ENCODE data around the gene STARD8.
"Not testable (repeated sequence)": the region's sequence is repeated elsewhere in the genome, so short reads cannot be mapped to it uniquely, and the experiment has no call there.

Gene STARD8

DNA sequence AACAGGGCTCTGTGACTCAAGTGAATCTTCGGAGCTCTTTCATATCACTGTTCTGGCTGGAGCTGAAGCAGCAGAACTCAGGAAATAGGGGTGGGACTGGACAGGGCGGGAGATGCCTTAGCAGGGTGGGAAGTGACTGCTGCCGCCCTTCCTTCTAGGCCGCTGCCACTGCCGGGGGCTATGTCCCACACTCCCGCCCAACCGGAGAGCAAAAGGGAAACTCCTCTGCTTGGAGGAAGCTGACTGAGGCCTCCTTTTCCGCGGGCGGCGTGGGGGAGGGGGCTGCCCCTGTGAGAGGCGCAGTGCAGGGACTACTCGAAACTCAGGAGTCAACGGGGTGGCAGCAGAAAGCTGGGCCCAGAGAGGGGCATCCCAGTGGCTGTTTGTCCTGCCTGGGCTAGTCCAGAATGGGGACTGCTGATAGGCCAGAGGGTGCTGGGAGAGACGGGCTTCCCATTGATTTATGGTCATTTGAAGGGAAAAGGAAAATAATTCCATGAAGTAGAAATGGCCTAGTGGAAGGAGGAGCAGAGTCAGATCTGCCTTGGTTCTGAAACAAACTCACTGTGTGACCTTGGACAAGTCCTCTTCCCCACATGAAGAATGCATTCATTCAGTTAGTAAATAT lies 36.9 kb downstream of the STARD8 start:
- no peak overlapping the region for H3K4me3 ChIP-seq
- no peak for DNase-seq (ENCODE audit: low spot score)
- H3K27ac ChIP-seq, result peak overlapping the region in 1 of 2 donors; percentile 52
- TF ChIP-seq, protein P1, sequence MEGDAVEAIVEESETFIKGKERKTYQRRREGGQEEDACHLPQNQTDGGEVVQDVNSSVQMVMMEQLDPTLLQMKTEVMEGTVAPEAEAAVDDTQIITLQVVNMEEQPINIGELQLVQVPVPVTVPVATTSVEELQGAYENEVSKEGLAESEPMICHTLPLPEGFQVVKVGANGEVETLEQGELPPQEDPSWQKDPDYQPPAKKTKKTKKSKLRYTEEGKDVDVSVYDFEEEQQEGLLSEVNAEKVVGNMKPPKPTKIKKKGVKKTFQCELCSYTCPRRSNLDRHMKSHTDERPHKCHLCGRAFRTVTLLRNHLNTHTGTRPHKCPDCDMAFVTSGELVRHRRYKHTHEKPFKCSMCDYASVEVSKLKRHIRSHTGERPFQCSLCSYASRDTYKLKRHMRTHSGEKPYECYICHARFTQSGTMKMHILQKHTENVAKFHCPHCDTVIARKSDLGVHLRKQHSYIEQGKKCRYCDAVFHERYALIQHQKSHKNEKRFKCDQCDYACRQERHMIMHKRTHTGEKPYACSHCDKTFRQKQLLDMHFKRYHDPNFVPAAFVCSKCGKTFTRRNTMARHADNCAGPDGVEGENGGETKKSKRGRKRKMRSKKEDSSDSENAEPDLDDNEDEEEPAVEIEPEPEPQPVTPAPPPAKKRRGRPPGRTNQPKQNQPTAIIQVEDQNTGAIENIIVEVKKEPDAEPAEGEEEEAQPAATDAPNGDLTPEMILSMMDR (IDR thresholded peaks at IDR 0.05), result no peak

DNA sequence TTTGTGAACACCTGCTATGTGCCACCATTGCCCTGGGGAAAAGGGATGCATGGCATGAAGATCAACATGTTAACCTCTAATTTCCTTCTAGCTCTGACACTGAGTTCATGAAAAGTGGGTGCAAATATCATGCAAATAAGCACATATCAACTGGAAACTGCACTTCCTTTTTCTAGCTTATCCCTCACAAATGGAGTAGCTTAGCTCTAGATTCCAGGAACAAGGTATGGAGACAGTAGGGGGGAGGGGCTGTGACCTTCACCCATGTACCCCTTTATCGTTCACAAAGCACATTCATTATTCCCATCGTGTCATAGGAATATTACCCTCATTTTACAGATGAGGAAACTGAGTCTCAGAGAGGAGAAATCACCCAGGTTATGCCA lies 37.4 kb downstream of the STARD8 start:
- peak overlapping the region in 1 of 2 donors; percentile 52 for H3K27ac ChIP-seq
- TF ChIP-seq, protein P1 (IDR thresholded peaks at IDR 0.05), result no peak
- H3K4me3 ChIP-seq, result no peak overlapping the region
- DNase-seq (ENCODE audit: low spot score), result no peak

- TF ChIP-seq, protein P1 (IDR thresholded peaks at IDR 0.05), result no peak
- H3K27ac ChIP-seq, result peak overlapping the region in 1 of 2 donors; percentile 76
- peak overlapping the region; percentile 64 for H3K4me3 ChIP-seq
- no peak for DNase-seq (ENCODE audit: low spot score)
Observed at GRCh38 chrX:68685685-68686084, 38.2 kb downstream of the STARD8 start.

- H3K4me3 ChIP-seq, result peak overlapping the region; percentile 64
- peak overlapping the region in 1 of 2 donors; percentile 76 for H3K27ac ChIP-seq
- DNase-seq (ENCODE audit: low spot score), result no peak
- TF ChIP-seq, protein P1 (IDR thresholded peaks at IDR 0.05), result no peak
Observed at GRCh38 chrX:68686097-68686977, 38.9 kb downstream of the STARD8 start.

DNA sequence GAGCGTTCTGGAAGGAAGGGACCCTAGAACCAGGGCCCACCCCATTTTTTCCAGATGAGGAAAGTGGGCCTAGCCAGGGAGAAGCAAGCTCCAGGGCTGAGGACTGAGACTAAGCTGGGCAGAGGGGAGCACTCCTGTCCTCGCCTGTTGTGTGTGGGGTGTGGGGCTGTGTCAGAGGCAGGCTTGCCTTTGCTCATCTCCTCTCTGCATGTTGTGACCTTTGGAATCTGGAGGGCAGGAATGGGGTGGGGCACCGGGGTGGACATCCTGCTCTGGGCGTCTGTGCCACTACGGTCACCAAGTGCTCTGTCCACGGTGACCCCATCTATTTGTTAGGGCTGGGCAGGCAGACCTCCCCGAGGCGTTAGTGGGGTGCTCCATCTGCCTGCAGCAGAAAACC lies 41.5 kb downstream of the STARD8 start:
- not testable (repeated sequence) for DNase-seq (ENCODE audit: low spot score); H3K27ac ChIP-seq; H3K4me3 ChIP-seq

GRCh38 chrX:68690936-68691501 lies 43.6 kb downstream of the STARD8 start:
- Histone ChIP-seq H3K4me3 (no peak overlapping the region), H3K27ac (no peak overlapping the region)
- DNase-seq (ENCODE audit: low spot score), result no peak
- TF ChIP-seq, protein P1 (IDR thresholded peaks at IDR 0.05), result no peak

DNA sequence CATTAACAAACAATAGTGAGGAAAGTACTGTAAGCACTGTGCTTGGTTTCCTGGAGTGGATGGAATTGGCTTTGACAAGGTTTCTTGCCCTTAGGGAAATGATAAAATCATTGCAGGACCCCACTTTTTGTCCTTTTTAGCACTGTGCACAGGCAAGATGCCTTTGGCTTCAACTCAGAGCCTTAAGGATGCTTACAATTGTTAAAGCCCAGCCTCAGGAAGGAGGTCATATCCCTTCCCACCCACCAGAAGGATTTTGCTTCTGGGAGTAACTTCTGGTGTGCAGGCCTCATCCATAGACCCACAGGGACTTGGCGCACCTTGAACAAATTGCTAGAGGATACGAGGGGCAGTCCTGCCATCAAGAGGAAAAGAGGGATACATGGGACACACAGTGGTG lies 44.5 kb downstream of the STARD8 start:
- DNase-seq (ENCODE audit: low spot score), result no peak
- no peak overlapping the region for H3K4me3 ChIP-seq
- H3K27ac ChIP-seq, result peak overlapping the region in 1 of 2 donors; percentile 35
- TF ChIP-seq, protein P1 (IDR thresholded peaks at IDR 0.05), result no peak

All from coronary artery (tissue), 2 donors.